Nucleus accumbens (tissue), 56 donors: ENCODE data around the gene SDCCAG8.

ENCODE experiments used
- DNase-seq, 56 donors: peaks; one replicate each; lab custom pipeline; 2025; lab: John Stamatoyannopoulos, UW

SDCCAG8 gene

DNA sequence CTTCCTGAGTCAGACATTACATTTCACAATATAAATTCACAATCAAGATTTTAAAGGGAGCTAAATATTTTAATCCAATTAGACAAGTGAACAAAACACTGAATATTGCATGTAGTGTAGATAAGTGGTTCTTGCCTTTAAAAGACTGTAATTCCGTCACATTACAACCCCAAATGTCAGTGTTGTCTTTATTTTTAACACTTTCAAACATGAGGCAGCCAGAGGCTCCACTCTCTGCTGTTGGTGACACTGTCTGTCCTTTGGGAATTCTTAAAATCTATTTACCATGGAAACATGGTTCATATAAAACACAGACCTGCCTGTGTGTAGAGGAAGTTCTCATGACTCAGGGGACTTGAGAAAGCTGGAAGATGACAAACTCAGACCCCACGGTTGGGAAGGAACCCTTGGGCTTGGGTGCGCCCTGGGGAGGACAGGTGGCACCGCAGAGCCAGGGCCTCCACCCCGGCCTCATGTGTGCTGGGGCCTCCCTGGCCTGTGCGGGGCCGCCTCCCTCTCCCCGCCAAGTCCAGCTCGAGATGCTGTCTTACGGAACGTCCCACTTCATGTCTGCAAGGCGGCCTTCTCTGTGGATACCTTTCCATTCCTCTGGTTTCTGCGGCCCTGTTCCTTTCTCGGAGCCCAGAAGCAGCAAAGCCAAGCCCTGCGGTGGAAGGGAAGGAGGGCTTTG lies 239.0 kb downstream of the SDCCAG8 start:
- DNase-seq, result no peak

DNA sequence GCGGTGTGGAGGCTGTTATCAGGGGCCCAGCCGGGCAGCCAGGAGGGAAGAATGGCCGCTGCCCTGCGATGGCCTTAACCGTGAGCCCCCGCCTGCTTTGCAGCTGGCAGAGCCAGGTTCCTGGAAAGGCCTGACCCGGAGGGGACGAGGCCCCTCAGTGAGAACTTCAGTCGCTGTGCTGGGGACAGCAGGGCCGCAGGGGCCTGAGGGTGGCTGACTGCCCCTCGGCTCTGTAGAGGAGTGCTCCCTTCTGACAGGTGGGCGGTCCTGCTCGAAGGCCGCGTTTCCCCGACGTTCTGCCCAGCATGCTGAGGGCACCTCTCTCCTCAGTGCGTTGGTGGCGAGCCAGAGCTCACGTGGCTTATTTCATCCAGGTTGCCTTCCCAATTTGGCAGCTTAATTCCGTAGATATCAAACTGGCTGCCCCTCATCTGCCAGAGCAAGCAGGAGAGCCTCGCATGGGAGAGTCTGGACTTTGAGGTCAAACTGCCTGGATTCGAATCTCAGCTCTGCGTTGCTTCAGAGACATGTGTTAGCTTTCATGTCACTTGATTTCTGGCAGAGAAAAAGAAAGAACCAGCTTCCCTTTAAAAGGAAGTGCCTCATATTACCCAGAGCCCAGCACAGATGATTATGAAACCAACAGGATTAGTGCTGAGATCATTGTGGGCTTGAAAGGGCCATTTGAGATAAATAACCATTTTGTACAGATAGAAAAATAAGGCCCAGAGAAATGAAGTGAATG lies 239.8 kb downstream of the SDCCAG8 start:
- DNase-seq, result peak in 1 of 56 donors; percentile 30

DNA sequence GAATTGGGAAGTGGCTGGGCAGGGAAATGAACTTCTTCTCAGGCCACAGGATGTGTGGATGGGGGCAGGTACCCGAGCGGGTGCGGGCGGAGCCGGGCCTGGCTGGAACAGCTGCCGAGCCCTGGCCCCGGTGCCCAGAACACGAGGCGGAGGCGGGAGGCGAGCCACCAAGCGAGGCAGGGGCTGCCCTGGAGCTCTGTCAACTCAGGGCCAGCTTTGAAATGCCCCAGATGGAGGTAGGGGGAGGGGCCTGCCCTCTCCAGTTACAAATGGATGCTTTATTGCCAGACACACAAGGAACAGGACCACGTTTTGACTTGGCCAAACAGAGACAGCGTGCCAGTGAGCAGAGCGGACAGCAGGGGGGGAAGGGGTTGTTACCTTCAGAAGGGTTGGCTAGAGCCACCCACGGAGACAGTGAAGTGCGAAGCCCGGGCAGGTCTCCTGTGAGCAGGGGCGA lies 240.4 kb downstream of the SDCCAG8 start:
- peak in 53 of 56 donors; percentile 35 to 89 (median 75) for DNase-seq

DNA sequence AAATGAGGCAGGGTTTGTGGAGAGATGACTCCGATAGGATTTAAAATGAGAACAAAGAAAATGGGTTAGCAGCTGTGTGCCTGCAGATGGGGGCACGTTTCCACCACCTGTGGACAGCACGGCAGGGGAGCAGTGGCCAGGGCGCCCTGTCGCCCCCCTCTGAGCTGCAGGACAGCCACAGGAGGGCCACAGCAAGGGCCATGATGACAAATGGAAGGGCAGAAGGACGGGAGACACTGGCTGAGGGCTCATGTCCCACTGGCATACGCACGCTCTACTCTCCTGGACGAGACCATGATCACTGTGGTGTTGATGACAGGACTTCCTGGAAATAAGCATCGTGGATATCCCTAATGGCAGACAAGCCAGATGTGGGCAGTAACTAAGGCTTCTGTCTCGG lies 241.0 kb downstream of the SDCCAG8 start:
- no peak for DNase-seq

DNA sequence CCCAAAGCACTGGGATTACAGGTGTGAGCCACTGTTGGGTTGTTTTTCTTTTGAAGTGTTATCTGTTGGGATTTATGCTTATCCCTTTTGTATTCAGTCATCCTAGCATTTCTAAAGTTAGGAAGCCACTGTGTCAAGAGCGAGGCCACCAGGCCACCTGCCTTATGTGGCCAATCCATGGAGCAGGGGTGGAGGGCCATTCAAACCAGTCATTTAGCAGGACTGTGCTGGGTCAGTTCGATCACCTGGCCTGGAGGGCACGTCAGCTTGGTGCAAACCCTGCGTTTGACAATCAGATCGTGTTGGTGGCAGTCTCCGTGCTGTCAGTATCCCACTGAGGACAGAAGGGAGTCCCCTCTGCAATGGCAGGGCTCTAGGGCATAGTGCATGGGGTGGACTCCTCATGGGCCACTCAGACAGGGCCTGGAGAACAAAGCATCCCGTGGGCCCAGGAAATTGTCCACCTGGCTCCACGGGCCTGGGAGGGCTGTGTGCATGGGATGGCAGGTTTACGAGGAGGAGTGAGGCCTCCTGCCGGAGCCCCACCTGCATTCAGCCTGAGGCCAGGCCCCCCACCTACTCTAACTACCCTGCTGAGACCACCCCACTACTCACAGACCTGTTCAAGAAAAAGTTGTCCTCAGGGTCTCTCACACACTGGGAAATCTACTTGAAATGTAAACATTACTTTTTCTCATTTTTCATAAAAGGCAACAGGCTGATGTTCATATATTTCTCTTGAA lies 242.3 kb downstream of the SDCCAG8 start:
- DNase-seq, result no peak

DNA sequence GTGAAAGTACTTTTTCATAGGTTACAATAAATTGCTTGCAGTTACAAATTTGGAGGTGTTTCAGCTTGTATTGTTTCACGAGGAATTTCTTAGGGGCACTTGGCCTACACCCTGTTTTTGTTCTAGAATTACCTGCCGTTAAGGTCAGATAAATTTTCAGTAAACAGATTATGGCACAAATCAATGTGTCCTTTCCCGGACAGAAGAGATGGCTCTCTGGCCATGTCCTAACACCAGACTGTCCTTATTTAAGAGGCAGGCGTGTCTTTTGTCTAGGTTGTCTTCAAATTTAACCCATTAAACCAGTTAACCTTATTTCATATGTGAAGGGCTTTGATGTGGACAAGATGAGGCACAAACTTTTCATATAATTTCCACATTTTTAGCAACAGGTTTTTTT lies 243.4 kb downstream of the SDCCAG8 start:
- DNase-seq, result no peak

DNA sequence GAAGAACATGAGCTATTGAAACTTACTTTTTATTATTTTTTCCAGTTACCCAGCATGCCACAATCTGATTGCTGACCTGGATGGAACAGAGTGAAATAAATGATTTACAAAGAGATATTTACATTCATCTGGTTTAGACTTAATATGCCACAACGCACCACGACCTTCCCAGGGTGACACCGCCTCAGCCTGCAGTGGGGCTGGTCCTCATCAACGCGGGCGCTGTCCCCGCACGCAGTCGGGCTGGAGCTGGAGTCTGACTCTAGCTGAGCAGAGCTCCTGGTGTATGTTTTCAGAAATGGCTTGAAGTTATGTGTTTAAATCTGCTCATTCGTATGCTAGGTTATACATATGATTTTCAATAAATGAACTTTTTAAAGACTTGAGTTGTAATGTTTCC lies 243.9 kb downstream of the SDCCAG8 start:
- DNase-seq, result no peak

DNA sequence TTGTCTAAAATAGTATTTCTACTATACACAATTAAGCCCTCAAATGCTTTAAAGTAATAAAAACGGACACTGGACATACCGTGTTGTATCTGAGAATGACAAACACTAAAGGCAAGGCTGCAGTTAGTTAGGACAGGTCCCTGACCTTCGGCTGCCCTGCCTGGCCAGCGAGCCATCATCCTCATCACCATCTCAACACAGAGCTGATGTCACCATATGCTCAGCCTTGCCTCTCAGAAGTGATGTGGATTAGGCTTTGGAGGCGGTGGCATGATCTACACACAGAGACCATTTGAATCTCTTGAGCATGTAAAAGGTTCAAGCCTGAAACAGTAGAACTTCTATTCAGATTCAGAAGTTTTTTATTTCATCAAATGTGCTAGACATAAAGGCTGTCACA lies 244.7 kb downstream of the SDCCAG8 start:
- no peak for DNase-seq

DNA sequence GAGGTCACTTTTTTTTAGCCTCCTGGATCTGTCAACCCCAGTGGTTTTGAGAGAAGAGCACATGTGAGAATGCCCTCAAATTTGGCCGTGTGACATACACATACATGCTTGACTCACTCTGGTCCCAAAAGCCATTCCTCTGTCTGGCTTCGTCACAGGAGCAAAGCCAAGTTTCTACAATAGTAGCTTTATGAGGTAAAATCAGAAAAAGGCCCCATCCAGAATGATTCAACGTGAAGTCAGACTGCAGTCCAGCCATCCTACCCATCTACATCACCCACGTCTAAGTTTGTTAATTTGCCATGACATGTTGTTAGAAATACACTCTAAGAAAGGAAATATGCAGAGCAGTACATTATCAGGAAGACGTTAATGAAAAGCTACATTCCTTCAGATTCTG lies 245.2 kb downstream of the SDCCAG8 start:
- DNase-seq, result peak in 4 of 56 donors; percentile 25 to 76 (median 42)

DNA sequence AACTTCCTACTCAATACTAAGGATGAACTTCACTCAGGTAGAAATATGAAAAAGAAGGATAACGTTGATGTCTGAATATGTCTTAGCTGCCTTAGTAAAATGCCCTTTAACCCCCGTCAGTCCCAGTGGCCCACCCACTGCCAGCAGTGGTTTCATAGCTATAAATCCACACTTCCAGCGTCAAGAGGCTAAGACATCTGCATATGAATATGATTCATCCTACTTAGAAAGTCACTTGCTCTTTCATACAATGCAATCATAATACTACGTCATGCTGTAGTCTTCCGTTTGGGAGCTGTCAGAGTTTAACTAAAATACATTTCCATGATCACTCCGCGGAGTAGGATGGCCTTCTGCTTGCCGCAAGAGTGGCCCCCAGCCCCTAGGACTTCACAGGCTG lies 247.3 kb downstream of the SDCCAG8 start:
- DNase-seq, result no peak

DNA sequence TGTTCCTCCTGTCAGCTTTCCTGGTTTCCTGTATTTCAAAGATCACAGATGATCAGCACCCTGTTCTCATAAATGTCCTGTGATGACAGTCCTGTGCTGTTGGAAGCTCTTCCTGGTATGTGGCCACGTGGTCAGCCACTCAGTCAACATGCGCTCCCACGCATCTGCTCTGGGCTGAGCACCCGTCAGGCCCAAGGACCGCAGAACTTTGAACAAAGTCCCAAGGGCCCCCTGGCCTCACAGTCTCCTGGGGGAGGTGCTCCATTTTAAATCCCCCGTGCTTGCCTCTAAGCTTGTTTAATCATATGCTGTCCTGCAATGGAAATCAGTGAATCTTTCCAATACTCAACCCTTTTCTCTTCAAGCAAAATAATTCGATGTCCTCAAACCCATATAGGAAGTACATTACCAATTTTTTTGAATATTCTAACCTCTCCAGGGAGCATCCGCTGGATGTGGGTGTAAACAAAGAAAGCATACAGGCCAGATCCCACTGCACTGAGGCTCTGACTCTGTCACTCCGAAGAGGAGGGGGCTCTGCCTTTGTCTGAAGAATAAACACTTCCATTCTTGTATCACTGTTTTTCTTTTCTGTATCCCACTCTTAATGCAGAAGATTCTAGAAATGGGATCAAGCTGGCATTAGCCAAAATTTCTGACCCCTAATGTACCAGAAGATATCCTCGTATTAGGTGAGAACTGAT lies 250.3 kb downstream of the SDCCAG8 start:
- peak in 11 of 56 donors; percentile 20 to 66 (median 33) for DNase-seq

DNA sequence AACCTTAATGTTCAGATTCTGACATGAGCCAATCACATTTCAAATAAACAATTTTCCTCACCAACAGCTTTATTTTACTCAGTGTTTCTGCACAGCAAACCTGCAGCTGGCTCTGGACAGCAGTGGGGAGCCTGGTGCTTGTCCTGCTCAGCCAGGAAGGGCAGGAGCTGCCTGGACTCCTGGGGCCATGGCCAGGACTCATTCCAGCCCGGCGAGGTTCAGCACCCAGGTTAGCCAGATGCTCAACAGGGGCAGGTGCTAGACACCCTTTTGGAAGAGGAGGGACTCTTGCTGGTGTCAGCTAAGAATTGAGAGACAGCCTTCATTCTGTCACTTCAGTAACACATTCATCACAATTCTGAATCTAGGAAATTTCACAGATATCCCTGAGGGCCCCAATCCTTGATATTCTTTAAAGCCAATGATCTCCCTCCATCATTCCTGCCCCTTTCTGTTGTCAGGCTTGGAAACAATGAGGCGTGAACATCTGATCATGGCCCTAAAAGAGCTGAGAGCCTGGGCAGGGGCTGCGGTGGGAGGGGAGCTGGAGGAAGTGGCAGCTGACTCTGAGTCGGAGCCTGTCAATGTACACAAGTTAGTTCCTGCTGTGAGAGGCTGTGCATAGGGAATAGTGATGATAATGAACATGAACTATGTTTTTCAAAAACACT lies 251.3 kb downstream of the SDCCAG8 start:
- peak in 15 of 56 donors; percentile 18 to 45 (median 27) for DNase-seq

DNA sequence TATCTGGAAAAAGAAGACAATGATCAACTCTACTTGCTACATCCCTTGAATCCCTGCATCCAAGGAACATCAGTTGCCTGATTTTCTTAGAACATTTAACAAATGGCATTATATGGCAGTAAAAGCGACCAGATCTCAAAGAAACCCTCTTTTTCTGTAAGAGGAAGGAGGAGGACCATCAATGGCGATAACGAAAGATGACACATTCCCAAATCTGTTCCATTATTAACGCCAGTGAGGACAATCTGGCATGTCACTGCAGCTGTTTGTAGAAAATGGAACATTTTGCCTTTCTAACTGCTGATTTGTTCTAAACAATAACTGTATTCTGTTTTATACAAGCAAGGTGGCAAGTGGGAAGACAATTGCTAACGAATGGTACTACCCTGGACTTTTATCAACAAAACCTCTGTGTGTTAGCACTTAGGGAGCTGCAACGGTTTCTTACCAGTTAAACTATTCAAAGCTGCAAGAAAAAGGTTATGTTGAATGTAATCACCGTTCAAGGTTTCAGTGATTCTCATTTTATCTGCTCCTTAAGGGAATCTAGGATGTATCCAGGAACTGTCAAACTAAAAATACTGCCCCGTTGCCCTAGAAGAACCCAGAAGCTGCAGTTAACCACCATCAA lies 251.9 kb downstream of the SDCCAG8 start:
- DNase-seq, result peak in 1 of 56 donors; percentile 28

DNA sequence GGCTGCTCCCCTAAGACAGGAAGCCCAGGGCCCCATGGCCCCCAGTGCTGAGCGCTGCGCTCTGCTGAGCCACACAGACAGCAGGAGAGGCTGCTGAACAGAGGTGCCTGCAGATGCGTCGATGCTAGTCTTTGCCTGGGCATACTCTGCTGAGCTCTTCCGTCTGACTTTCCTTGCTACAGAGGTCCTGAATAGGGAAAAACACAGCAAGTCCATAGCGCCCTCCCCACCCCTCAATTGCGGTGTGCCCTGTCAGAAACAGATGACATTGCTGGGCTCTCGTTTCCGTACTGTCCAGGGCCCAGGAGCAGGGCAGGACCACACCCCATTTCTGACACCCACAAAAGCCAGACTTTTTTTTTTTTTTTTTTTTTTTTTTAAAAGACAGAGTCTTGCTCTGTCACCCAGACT lies 252.5 kb downstream of the SDCCAG8 start:
- peak in 5 of 56 donors; percentile 12 to 31 (median 21) for DNase-seq

DNA sequence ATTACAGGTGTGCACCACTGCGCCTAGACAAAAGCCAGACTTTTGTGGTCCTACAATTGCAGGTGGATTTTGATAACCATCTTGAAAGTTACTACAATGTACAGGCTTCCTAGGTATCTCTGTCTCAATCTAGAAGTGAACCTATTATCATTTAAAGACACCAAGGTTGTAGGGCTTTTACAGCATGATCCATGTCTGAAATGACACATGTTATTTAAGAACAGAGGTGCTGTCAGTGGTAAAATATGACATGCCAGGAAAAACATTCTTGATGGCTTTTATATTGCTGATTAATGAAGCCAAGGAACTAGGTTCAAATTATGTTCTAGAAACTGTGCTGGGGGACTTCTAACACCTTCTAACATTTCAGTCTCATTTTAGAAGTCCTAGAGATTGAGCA lies 253.1 kb downstream of the SDCCAG8 start:
- DNase-seq, result no peak

DNA sequence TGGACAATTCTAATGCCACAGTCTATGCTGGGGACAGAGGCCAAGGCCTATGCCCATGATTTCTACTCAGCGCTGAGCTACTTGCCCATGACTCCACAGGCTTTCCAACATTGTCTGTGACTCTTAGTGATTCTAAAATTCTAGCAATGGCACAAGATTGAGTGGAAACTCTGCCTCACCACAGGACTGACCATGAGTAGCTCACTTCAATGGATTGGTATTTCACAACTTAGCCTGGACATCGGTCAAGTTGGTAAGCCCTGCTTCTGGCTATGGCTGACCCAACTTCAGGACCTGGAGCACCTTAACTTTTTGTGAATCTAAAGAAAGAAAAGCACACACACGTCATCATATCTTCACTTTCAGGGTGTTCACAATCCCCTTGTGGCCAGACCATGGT lies 255.1 kb downstream of the SDCCAG8 start:
- DNase-seq, result no peak

DNA sequence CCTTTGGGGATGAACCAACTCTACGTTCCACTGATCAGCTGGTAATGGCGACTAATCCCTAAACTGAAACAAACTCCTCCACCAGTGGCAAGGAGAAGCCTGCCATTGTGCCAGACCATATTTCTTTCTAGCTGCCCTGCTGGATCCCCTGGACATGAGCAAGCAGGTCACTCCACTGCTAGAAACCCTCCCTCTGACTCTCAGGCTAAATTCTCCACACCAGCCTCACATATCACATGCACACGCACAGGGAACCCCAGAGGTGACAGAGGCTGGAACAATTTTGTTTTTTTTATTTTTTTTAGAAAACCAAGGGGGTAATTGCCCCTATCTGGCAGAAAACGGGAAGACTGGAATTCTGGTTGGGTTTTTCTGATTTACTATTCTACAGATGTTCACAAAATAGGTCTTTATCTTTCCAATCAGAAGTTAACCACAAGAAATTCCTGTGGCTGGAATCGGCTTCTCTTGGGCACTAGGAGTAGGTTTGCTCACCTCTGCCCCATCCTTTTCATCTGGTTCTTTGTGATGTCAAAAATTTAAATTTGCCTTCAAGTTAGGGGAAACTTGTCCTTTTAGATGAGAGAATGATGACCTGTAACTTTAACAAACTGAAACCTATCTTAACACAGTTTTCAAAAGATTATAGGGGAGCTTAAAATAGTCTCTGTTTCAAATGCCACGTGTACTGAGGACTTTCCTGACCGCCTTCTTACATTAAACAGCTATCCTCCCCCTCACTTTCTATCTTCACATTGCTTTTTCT lies 258.1 kb downstream of the SDCCAG8 start:
- no peak for DNase-seq

DNA sequence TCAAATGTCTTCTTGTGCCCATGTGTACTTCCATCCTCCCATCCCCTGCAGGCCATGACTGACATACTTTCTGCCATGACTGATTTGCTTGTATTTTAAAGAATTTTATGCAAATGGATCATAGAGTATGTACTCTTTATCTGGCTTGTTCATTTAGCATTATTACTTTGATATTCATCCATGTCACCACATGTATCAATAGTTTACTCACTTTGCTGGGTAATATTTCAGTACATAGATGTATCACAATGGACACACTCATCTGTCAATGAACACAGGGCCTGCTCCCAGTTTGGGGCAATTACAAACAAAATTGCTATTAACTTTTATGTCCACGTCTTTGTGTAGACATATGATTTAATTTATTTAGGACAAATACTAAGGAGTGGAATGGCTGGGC lies 259.1 kb downstream of the SDCCAG8 start:
- DNase-seq, result no peak

DNA sequence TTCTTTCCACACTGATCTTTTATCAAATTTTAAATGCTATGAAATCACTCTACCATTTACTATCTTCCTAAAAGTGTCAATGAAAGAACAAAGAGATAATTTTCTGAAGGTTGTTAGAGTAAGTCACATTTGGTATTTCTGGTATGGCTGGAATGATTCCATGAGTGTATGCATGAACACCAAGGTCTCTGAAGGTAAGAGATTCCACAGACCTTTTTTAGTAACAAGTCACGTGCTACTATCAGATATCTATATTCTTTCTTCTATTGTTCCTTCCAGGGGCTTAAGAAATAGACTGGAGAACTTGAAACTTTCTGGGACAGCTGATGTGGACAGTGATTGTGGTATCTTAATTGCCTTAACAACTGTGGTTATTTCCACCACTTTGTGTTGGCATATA lies 265.0 kb downstream of the SDCCAG8 start:
- DNase-seq, result no peak
